GM12892 (cell line): ENCODE results near the gene CLIP1.
"Not testable (repeated sequence)": the region's sequence is repeated elsewhere in the genome, so short reads cannot be mapped to it uniquely, and the experiment has no call there.

Experiments used
- POLR2A ChIP-seq: IDR thresholded peaks from 2 replicates; pipeline ENCODE4 v1.6.1; 2011; ENCODE audit warnings: low read depth, low read length, control low read depth
- POLR2AphosphoS5 ChIP-seq: IDR thresholded peaks from 2 replicates; pipeline ENCODE4 v1.6.1; 2011; ENCODE audit warnings: low read depth, low read length, control low read depth
- TAF1 ChIP-seq: IDR thresholded peaks from 2 replicates; pipeline ENCODE4 v1.6.1; 2011; ENCODE audit warnings: low read depth, mild to moderate bottlenecking, control low read depth, low read length, borderline replicate concordance

DNA sequence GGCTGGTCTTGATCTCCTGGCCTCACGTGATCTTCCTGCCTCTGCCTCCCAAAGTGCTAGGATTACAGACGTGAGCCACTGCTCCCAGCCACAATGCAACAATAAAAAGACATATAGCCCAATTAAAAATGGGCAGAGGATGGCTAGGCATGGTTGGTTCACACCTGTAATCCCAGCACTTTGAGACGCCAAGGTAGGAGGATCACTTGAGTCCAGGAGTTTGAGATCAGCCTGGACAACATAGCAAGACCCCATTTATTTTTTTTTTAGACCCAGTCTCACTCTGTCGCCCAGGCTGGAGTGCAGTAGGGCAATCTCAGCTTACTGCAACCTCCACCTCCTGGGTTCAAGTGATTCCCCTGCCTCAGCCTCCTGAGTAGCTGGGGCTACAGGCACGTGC, 21.6 kb upstream of the CLIP1 start:
- not testable (repeated sequence) for TF ChIP-seq POLR2AphosphoS5, POLR2A, TAF1
